Measurements from ENCODE around the gene PPP2R5C. TPM values are rescaled to one million over a fixed set of nuclear protein-coding genes. Genes with fewer than 3 reads are reported as not detected.

The PPP2R5C gene
- polyA plus RNA-seq, 1 donor from 2014 or later = 111 TPM

DNA sequence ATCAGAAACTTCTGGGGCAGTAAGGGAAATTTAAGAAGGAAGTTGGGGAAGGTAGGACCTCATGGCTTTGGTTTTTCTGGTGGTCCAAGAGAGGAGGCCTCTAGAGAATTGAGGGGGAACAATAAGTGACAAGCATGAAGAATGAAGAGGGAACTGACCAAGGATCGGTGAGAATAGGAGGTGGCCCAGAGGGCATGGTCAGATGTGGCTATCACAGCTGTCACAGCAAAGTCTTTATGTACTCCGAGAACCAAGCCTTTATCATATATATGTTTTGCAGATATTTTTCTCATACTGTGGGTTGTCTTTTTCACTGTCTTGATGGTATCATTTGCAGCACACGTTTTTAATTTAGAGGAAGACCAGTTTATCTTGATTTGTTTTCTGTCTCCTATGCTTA lies 64.3 kb downstream of the PPP2R5C start:
- Histone ChIP-seq H3K27me3 (ENCODE audit: insufficient read depth, low read depth, low read length) (no peaks in the 10 kb centered on the region), H4K20me1 (ENCODE audit: insufficient read depth) (no peaks in the 10 kb centered on the region), H3K36me3 (ENCODE audit: insufficient read depth, low read length) (peaks cover 5% of the 10 kb centered on the region), H3K9me2 (ENCODE audit: insufficient read depth, low read length) (no peaks in the 10 kb centered on the region), H3K27ac (ENCODE audit: low read length) (no peak overlapping the region), H3K9me3 (ENCODE audit: low read length) (peaks cover 3% of the 10 kb centered on the region), H3K4me3 (ENCODE audit: low read length) (no peak overlapping the region), H3F3A (ENCODE audit: insufficient read depth, low read length, poor library complexity, severe bottlenecking) (no peaks in the 10 kb centered on the region), H3K9ac (ENCODE audit: low read length) (no peak overlapping the region), H3K4me2 (ENCODE audit: low read length) (no peak overlapping the region), H3K79me2 (replicated peaks; ENCODE audit: insufficient read depth, low read length) (peaks cover 72% of the 10 kb centered on the region), H2AFZ (ENCODE audit: low read depth, low read length) (no peak overlapping the region)
- no peak for TF ChIP-seq POLR2AphosphoS5 (IDR thresholded peaks at IDR 0.05)
- TF ChIP-seq SMC3 (conservative IDR thresholded peaks at IDR 0.05; ENCODE audit: poor library complexity) = no peak
- TF ChIP-seq MXI1 (conservative IDR thresholded peaks at IDR 0.05; ENCODE audit: poor library complexity, severe bottlenecking) = no peak
- TF ChIP-seq, protein P1, sequence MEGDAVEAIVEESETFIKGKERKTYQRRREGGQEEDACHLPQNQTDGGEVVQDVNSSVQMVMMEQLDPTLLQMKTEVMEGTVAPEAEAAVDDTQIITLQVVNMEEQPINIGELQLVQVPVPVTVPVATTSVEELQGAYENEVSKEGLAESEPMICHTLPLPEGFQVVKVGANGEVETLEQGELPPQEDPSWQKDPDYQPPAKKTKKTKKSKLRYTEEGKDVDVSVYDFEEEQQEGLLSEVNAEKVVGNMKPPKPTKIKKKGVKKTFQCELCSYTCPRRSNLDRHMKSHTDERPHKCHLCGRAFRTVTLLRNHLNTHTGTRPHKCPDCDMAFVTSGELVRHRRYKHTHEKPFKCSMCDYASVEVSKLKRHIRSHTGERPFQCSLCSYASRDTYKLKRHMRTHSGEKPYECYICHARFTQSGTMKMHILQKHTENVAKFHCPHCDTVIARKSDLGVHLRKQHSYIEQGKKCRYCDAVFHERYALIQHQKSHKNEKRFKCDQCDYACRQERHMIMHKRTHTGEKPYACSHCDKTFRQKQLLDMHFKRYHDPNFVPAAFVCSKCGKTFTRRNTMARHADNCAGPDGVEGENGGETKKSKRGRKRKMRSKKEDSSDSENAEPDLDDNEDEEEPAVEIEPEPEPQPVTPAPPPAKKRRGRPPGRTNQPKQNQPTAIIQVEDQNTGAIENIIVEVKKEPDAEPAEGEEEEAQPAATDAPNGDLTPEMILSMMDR (IDR thresholded peaks at IDR 0.05; ENCODE audit: poor library complexity, severe bottlenecking) = no peak
- no peak for TF ChIP-seq EZH2 (IDR thresholded peaks at IDR 0.05; ENCODE audit: borderline replicate concordance, insufficient read depth, low read length, poor library complexity, severe bottlenecking)
- TF ChIP-seq TAF1 (IDR thresholded peaks at IDR 0.05; ENCODE audit: low read depth) = no peak
- no peak for TF ChIP-seq EP300 (conservative IDR thresholded peaks at IDR 0.05; ENCODE audit: poor library complexity, severe bottlenecking)
- TF ChIP-seq, protein P2, sequence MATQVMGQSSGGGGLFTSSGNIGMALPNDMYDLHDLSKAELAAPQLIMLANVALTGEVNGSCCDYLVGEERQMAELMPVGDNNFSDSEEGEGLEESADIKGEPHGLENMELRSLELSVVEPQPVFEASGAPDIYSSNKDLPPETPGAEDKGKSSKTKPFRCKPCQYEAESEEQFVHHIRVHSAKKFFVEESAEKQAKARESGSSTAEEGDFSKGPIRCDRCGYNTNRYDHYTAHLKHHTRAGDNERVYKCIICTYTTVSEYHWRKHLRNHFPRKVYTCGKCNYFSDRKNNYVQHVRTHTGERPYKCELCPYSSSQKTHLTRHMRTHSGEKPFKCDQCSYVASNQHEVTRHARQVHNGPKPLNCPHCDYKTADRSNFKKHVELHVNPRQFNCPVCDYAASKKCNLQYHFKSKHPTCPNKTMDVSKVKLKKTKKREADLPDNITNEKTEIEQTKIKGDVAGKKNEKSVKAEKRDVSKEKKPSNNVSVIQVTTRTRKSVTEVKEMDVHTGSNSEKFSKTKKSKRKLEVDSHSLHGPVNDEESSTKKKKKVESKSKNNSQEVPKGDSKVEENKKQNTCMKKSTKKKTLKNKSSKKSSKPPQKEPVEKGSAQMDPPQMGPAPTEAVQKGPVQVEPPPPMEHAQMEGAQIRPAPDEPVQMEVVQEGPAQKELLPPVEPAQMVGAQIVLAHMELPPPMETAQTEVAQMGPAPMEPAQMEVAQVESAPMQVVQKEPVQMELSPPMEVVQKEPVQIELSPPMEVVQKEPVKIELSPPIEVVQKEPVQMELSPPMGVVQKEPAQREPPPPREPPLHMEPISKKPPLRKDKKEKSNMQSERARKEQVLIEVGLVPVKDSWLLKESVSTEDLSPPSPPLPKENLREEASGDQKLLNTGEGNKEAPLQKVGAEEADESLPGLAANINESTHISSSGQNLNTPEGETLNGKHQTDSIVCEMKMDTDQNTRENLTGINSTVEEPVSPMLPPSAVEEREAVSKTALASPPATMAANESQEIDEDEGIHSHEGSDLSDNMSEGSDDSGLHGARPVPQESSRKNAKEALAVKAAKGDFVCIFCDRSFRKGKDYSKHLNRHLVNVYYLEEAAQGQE (IDR thresholded peaks at IDR 0.05; ENCODE audit: borderline replicate concordance) = no peak
- no peak for TF ChIP-seq RAD21 (conservative IDR thresholded peaks at IDR 0.05)

DNA sequence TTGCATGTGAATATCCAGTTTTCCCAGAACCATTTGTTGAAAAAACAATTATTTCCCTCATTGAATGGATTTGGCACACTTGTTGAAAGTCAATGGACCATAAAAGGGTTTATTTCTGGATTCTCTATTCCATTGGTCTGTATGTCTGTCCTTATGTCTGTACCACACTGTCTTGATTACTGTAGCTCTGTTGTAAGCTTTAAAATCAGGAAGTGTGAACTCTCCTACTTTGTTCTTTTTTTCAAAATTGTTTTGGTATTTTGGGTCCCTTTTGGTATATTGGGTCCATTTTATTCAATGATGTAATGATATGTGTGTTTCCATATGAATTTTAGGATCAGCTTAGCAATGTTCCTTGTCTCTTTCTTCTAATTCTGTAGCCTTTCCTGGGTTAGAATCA lies 64.8 kb downstream of the PPP2R5C start:
- peaks cover 73% of the 10 kb centered on the region for H3K79me2 ChIP-seq (replicated peaks; ENCODE audit: insufficient read depth, low read length)
- H3K27me3 ChIP-seq (ENCODE audit: insufficient read depth, low read depth, low read length) = no peaks in the 10 kb centered on the region
- TF ChIP-seq TAF1 (IDR thresholded peaks at IDR 0.05; ENCODE audit: low read depth) (no peak), MXI1 (conservative IDR thresholded peaks at IDR 0.05; ENCODE audit: poor library complexity, severe bottlenecking) (no peak), POLR2AphosphoS5 (IDR thresholded peaks at IDR 0.05) (no peak), RAD21 (conservative IDR thresholded peaks at IDR 0.05) (no peak), SMC3 (conservative IDR thresholded peaks at IDR 0.05; ENCODE audit: poor library complexity) (no peak), EP300 (conservative IDR thresholded peaks at IDR 0.05; ENCODE audit: poor library complexity, severe bottlenecking) (no peak), EZH2 (IDR thresholded peaks at IDR 0.05; ENCODE audit: borderline replicate concordance, insufficient read depth, low read length, poor library complexity, severe bottlenecking) (no peak)
- TF ChIP-seq, protein P2 (IDR thresholded peaks at IDR 0.05; ENCODE audit: borderline replicate concordance) = no peak
- TF ChIP-seq, protein P1 (IDR thresholded peaks at IDR 0.05; ENCODE audit: poor library complexity, severe bottlenecking) = no peak
- H3K9me2 ChIP-seq (ENCODE audit: insufficient read depth, low read length) = no peaks in the 10 kb centered on the region
- no peak overlapping the region for H3K4me2 ChIP-seq (ENCODE audit: low read length)
- no peak overlapping the region for H2AFZ ChIP-seq (ENCODE audit: low read depth, low read length)
- H4K20me1 ChIP-seq (ENCODE audit: insufficient read depth) = no peaks in the 10 kb centered on the region
- no peaks in the 10 kb centered on the region for H3F3A ChIP-seq (ENCODE audit: insufficient read depth, low read length, poor library complexity, severe bottlenecking)
- H3K9me3 ChIP-seq (ENCODE audit: low read length) = peaks cover 3% of the 10 kb centered on the region
- H3K36me3 ChIP-seq (ENCODE audit: insufficient read depth, low read length) = peaks cover 5% of the 10 kb centered on the region
- no peak overlapping the region for H3K27ac ChIP-seq (ENCODE audit: low read length)
- no peak overlapping the region for H3K9ac ChIP-seq (ENCODE audit: low read length)
- H3K4me3 ChIP-seq (ENCODE audit: low read length) = no peak overlapping the region
